ENCODE data around the gene RALBP1. TPM values are rescaled to one million over a fixed set of nuclear protein-coding genes. Genes with fewer than 3 reads are reported as not detected.
A peak's percentile ranks its signal among the peaks of the same experiment; 100 is the strongest.

RALBP1 gene
- polyA plus RNA-seq, 4 donors: 73.7 to 86.4 (median 84.0) TPM

- no peak for DNase-seq (ENCODE audit: low read depth in 4 of 4, low spot score in 2 of 4)
Measured at GRCh38 chr18:9542924-9543323, 67.6 kb downstream of the RALBP1 start.

GRCh38 chr18:9545029-9545428 lies 69.7 kb downstream of the RALBP1 start:
- no peak for DNase-seq (ENCODE audit: low read depth in 4 of 4, low spot score in 2 of 4)

GRCh38 chr18:9546468-9546867 lies 71.2 kb downstream of the RALBP1 start:
- no peak for DNase-seq (ENCODE audit: low read depth in 4 of 4, low spot score in 2 of 4)

GRCh38 chr18:9547782-9548181 lies 72.5 kb downstream of the RALBP1 start:
- DNase-seq (ENCODE audit: low read depth in 4 of 4, low spot score in 2 of 4): no peak

- DNase-seq (ENCODE audit: low read depth in 4 of 4, low spot score in 2 of 4): no peak
Measured at GRCh38 chr18:9549405-9549804, 74.1 kb downstream of the RALBP1 start.

- no peak for DNase-seq (ENCODE audit: low read depth in 4 of 4, low spot score in 2 of 4)
Measured at GRCh38 chr18:9550429-9550828, 75.1 kb downstream of the RALBP1 start.

- no peak for DNase-seq (ENCODE audit: low read depth in 4 of 4, low spot score in 2 of 4)
Measured at GRCh38 chr18:9552191-9552590, 76.9 kb downstream of the RALBP1 start.

GRCh38 chr18:9552616-9553015 lies 77.3 kb downstream of the RALBP1 start:
- no peak for DNase-seq (ENCODE audit: low read depth in 4 of 4, low spot score in 2 of 4)

- no peak for DNase-seq (ENCODE audit: low read depth in 4 of 4, low spot score in 2 of 4)
Measured at GRCh38 chr18:9557250-9557943, 82.1 kb downstream of the RALBP1 start.

- DNase-seq (ENCODE audit: low read depth in 4 of 4, low spot score in 2 of 4): no peak
Measured at GRCh38 chr18:9558387-9559064, 83.2 kb downstream of the RALBP1 start.

- DNase-seq (ENCODE audit: low read depth in 4 of 4, low spot score in 2 of 4): no peak
Measured at GRCh38 chr18:9559253-9559652, 83.9 kb downstream of the RALBP1 start.

GRCh38 chr18:9561759-9562158 lies 86.4 kb downstream of the RALBP1 start:
- DNase-seq (ENCODE audit: low read depth in 4 of 4, low spot score in 2 of 4): no peak

- DNase-seq (ENCODE audit: low read depth in 4 of 4, low spot score in 2 of 4): no peak
Measured at GRCh38 chr18:9562584-9562983, 87.3 kb downstream of the RALBP1 start.

- DNase-seq (ENCODE audit: low read depth in 4 of 4, low spot score in 2 of 4): no peak
Measured at GRCh38 chr18:9563331-9563730, 88.0 kb downstream of the RALBP1 start.

GRCh38 chr18:9565407-9565806 lies 90.1 kb downstream of the RALBP1 start:
- DNase-seq (ENCODE audit: low read depth in 4 of 4, low spot score in 2 of 4): no peak

GRCh38 chr18:9568186-9568585 lies 92.9 kb downstream of the RALBP1 start:
- DNase-seq (ENCODE audit: low read depth in 4 of 4, low spot score in 2 of 4): no peak

GRCh38 chr18:9569178-9569577 lies 93.9 kb downstream of the RALBP1 start:
- no peak for DNase-seq (ENCODE audit: low read depth in 4 of 4, low spot score in 2 of 4)

GRCh38 chr18:9570255-9570654 lies 94.9 kb downstream of the RALBP1 start:
- no peak for DNase-seq (ENCODE audit: low read depth in 4 of 4, low spot score in 2 of 4)

GRCh38 chr18:9571546-9571945 lies 96.2 kb downstream of the RALBP1 start:
- no peak for DNase-seq (ENCODE audit: low read depth in 4 of 4, low spot score in 2 of 4)

GRCh38 chr18:9574473-9575115 lies 99.3 kb downstream of the RALBP1 start:
- DNase-seq (ENCODE audit: low read depth in 4 of 4, low spot score in 2 of 4): no peak

GRCh38 chr18:9575558-9575957 lies 100.2 kb downstream of the RALBP1 start:
- DNase-seq (ENCODE audit: low read depth in 4 of 4, low spot score in 2 of 4): peak; percentile 59 to 86 (median 70)

- DNase-seq (ENCODE audit: low read depth in 4 of 4, low spot score in 2 of 4): no peak
Measured at GRCh38 chr18:9577361-9577760, 102.0 kb downstream of the RALBP1 start.

Data from left renal cortex interstitium (tissue), 4 donors.